SK-N-SH treated with all-trans-retinoic acid at 6 μM for 48 hours (cell line): ENCODE measurements around the gene GCSAM.

ENCODE experiments used
- ATAC-seq: fragments of 200-7000 bp; cut with Tn5 transposase; 3 replicates; pipeline ENCODE4 v1.9.1; 2020; ENCODE audit warnings: mild to moderate bottlenecking, moderate library complexity
- ARNTL ChIP-seq: fragments of 450-650 bp; formaldehyde crosslinking; IDR thresholded peaks from 2 replicates; pipeline ENCODE4 v1.5.0; 2020; ENCODE audit warnings: low read depth, mild to moderate bottlenecking, moderate library complexity, borderline replicate concordance
- CSDC2 ChIP-seq: fragments of 250-450 bp; sonication (Bioruptor Pico); IDR thresholded peaks from 2 replicates; pipeline ENCODE4 v1.5.0; 2020; ENCODE audit warnings: mild to moderate bottlenecking, moderate library complexity
- CSRNP3 ChIP-seq: fragments of 250-450 bp; sonication (Bioruptor Pico); IDR thresholded peaks from 2 replicates; pipeline ENCODE4 v1.5.1; 2021; ENCODE audit warnings: mild to moderate bottlenecking, moderate library complexity
- ESRRG ChIP-seq: fragments of 250-450 bp; sonication (Bioruptor Pico); IDR thresholded peaks from 2 replicates; pipeline ENCODE4 v1.6.1; 2021; ENCODE audit warnings: mild to moderate bottlenecking
- GLIS3 ChIP-seq: fragments of 250-450 bp; sonication (Bioruptor Pico); IDR thresholded peaks from 2 replicates; pipeline ENCODE4 v1.5.0; 2020; ENCODE audit warnings: mild to moderate bottlenecking, moderate library complexity
- OSR1 ChIP-seq: fragments of 250-450 bp; sonication (Bioruptor Pico); IDR thresholded peaks from 2 replicates; pipeline ENCODE4 v1.8.0; 2022; ENCODE audit warnings: moderate library complexity, mild to moderate bottlenecking, inconsistent platforms
- PATZ1 ChIP-seq: fragments of 250-450 bp; sonication (Bioruptor Pico); IDR thresholded peaks from 2 replicates; pipeline ENCODE4 v1.8.0; 2020; ENCODE audit warnings: mild to moderate bottlenecking, moderate library complexity, borderline replicate concordance
- POU6F1 ChIP-seq: fragments of 250-450 bp; sonication (Bioruptor Pico); IDR thresholded peaks from 2 replicates; pipeline ENCODE4 v1.8.0; 2021; ENCODE audit warnings: low read depth, mild to moderate bottlenecking, moderate library complexity, borderline replicate concordance
- PPARA ChIP-seq: fragments of 250-450 bp; sonication (Bioruptor Pico); IDR thresholded peaks from 2 replicates; pipeline ENCODE4 v1.5.0; 2020; ENCODE audit warnings: mild to moderate bottlenecking, borderline replicate concordance
- TCF4 ChIP-seq: fragments of 250-450 bp; sonication (Bioruptor Pico); IDR thresholded peaks from 2 replicates; pipeline ENCODE4 v1.8.0; 2021; ENCODE audit warnings: mild to moderate bottlenecking, moderate library complexity, borderline replicate concordance
- TOX ChIP-seq: fragments of 250-450 bp; sonication (Bioruptor Pico); IDR thresholded peaks from 2 replicates; pipeline ENCODE4 v1.8.0; 2021; ENCODE audit warnings: mild to moderate bottlenecking, moderate library complexity, borderline replicate concordance
- TSHZ2 ChIP-seq: fragments of 250-450 bp; sonication (Bioruptor Pico); IDR thresholded peaks from 2 replicates; pipeline ENCODE4 v1.5.0; 2020; ENCODE audit warnings: mild to moderate bottlenecking, moderate library complexity
- ZC3H10 ChIP-seq: fragments of 250-450 bp; sonication (Bioruptor Pico); IDR thresholded peaks from 2 replicates; pipeline ENCODE4 v1.5.1; 2021; ENCODE audit warnings: mild to moderate bottlenecking, moderate library complexity
- ZFP3 ChIP-seq: fragments of 250-450 bp; sonication (Bioruptor Pico); IDR thresholded peaks from 2 replicates; pipeline ENCODE4 v1.5.0; 2020; ENCODE audit warnings: mild to moderate bottlenecking, moderate library complexity
- ZFP30 ChIP-seq: fragments of 450-650 bp; formaldehyde crosslinking; IDR thresholded peaks from 2 replicates; pipeline ENCODE4 v1.5.0; 2022; ENCODE audit warnings: mild to moderate bottlenecking, moderate library complexity
- ZNF565 ChIP-seq: fragments of 450-650 bp; formaldehyde crosslinking; conservative IDR thresholded peaks from 2 replicates; pipeline ENCODE4 v1.5.0; 2020; ENCODE audit warnings: low read depth, mild to moderate bottlenecking, moderate library complexity
- ZNF70 ChIP-seq: fragments of 450-650 bp; formaldehyde crosslinking; IDR thresholded peaks from 2 replicates; pipeline ENCODE4 v1.5.0; 2020; ENCODE audit warnings: mild to moderate bottlenecking, moderate library complexity
- ZNF8 ChIP-seq: fragments of 450-650 bp; formaldehyde crosslinking; IDR thresholded peaks from 2 replicates; pipeline ENCODE4 v1.5.0; 2020; ENCODE audit warnings: mild to moderate bottlenecking, moderate library complexity

The GCSAM gene

GRCh38 chr3:112092496-112093179 is 40.4 kb downstream of the GCSAM start:
- no peak for ATAC-seq
- TF ChIP-seq ZNF565 (CRISPR knock-in tag) (no peak), ZFP3 (CRISPR knock-in tag) (no peak), PATZ1 (CRISPR knock-in tag) (no peak), POU6F1 (no peak), ZC3H10 (CRISPR knock-in tag) (no peak)

GRCh38 chr3:112090887-112091586 is 42.0 kb downstream of the GCSAM start:
- TF ChIP-seq ZFP3 (CRISPR knock-in tag) (no peak), ZNF565 (CRISPR knock-in tag) (no peak), TOX (no peak), ZFP30 (CRISPR knock-in tag) (no peak), GLIS3 (CRISPR knock-in tag) (no peak), ZNF8 (CRISPR knock-in tag) (no peak), CSRNP3 (CRISPR knock-in tag) (no peak), CSDC2 (CRISPR knock-in tag) (no peak), POU6F1 (no peak), TCF4 (CRISPR knock-in tag) (no peak), ESRRG (no peak), OSR1 (no peak), ARNTL (CRISPR knock-in tag) (no peak), TSHZ2 (no peak), ZNF70 (CRISPR knock-in tag) (no peak), ZC3H10 (CRISPR knock-in tag) (no peak), PPARA (CRISPR knock-in tag) (no peak), PATZ1 (CRISPR knock-in tag) (no peak)
- ATAC-seq, result no peak
